HT-29 (cell line): ENCODE measurements around the gene TMEM185A. TPM values are rescaled to one million over a fixed set of nuclear protein-coding genes. Genes with fewer than 3 reads are reported as not detected.
"Not testable (repeated sequence)": the region's sequence is repeated elsewhere in the genome, so short reads cannot be mapped to it uniquely, and the experiment has no call there.

Experiments
- DNase-seq: peaks from one replicate; pipeline ENCODE4 v3.0.0-alpha.2; 2015; ENCODE audit warnings: low spot score
- total RNA-seq: library from RNA; depleted of rRNA; stranded (reverse); fragments of >200 nt; shearing (Covaris generic); gene quantifications from 2 replicates; pipeline ENCODE4 v1.2.3, GENCODE V29; 2014; rRNA removed

Gene TMEM185A
- 12.3 and 25.0 TPM in 2 replicates for total RNA-seq

- DNase-seq = peak; percentile 54
These were observed at the start of gene TMEM185A for GRCh38 chrX:149631234-149632165. TMEM185A (minus strand) TSS chrX:149631792; CDS start chrX:149631580, 212 bp downstream.

DNA sequence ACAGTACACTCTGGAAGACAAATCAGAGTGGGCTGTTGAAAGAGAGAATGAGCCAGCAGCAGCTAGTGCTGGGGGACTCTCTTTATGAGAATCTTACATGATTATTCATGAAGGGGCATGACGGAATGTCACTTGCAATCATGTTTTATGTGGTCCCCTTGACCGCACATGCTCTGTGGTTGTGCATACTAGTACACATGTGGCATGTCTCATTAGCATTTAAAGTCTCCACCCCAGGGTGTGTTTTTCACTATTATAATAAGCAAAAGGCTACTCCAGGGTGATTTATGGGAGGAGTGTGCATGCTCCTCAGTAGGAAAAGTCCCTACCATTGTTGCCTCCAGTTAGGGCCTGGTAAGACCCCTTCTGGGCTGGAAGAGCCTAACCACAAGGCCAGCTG is 49.6 kb upstream of the TMEM185A start:
- no peak for DNase-seq

DNA sequence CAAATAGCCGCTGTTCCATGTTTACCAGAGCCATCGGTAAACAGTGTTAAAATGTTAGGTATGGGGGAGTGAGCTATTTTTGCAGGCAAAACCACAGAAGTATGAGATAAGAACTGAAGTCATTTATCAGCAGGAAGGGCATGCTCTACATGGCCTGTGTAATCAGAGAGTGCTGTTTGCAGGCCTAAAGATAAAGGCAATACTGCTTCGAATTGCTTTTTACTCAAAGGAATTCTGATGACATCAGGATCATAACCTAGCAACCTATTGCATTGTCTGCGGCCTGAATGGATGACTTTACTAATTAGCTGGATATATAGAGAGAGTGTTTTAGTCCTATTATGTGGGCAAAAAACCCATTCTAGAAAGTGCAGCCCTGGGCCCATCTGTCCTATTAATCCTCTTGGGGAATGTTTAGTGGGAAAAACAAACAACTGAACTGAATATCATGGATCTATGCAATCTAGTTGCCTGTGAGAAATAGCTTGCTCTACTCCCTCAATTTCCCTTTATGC is 47.6 kb upstream of the TMEM185A start:
- not testable (repeated sequence) for DNase-seq

- not testable (repeated sequence) for DNase-seq
These were observed 44.0 kb upstream of the TMEM185A start for GRCh38 chrX:149675554-149675953.

GRCh38 chrX:149675088-149675487 is 43.5 kb upstream of the TMEM185A start:
- not testable (repeated sequence) for DNase-seq

DNA sequence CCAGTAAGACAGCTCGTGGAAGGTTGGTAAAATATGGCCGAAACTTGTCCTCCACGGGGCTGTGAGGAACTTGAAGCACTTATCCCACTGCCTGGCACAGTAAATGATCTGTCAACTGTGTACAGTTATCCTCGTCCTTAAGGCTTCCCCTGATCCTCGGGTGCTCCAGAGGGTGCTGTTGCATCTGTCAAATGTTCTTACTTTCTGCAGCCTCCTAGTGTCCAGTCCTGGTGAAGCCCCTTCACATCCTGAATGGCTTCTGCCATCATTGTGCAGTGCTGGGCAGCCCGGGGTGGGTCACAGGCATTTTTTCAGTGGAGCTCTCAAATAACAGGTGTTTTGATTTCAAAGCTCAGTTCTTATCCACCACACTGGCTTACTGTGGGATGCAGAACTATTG is 29.0 kb upstream of the TMEM185A start:
- not testable (repeated sequence) for DNase-seq

- not testable (repeated sequence) for DNase-seq
These were observed 24.8 kb upstream of the TMEM185A start for GRCh38 chrX:149656260-149656884.

DNA sequence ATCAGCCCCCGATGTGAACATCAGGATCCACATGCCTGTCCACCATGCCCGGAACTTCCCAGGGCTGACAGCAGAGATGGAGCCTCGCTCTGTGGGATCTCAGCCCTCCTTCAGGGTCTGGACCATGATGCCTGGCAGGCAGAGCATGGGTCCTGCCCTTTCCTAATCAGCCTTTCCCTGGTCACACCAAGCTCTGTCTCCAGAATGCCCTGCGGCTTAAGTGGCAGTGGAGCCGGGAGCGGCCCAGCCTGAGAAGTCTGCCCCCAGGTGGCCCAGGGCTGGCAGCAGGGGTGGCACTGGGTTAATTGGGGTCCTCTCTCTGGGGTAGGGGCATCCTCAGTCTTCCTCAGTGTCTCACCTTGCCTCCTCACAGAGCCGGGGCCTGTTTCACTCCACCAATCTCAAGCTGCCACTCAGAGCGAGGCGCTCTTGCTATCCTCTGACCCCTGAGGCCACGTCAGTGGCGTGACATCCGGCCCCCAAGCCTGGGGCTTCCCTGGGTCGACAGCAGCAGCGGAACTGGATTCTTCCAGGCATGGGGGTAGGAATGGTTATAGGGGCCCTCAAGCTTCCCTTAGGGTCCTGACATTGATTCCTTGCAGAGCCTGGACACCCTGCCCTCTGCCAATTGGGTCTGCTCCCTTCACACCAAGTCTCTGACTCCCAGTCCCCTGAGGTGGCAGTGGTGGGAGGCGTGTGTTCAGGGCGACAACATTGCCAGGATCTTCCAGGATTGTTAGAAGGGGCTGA is 20.8 kb upstream of the TMEM185A start:
- no peak for DNase-seq

DNA sequence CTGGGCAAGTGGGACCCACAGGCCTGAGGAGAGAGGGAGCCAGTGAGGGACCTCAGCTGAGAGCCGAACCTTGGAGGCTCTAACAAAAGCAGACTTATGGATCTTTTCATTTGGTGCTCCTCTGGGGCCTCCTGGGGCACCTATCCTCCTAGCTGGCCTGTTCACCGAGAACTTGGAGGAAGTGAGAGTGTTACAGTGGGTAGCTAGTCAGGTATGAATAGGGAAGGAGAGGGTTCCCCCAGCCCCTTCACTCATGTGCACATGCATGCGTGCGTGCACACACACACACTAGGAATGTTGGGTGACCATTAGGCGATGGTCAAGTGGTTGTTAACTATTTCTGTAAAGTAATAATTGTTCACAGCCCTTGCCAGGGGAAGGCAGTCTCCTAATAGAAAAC is 18.6 kb upstream of the TMEM185A start:
- DNase-seq = no peak

DNA sequence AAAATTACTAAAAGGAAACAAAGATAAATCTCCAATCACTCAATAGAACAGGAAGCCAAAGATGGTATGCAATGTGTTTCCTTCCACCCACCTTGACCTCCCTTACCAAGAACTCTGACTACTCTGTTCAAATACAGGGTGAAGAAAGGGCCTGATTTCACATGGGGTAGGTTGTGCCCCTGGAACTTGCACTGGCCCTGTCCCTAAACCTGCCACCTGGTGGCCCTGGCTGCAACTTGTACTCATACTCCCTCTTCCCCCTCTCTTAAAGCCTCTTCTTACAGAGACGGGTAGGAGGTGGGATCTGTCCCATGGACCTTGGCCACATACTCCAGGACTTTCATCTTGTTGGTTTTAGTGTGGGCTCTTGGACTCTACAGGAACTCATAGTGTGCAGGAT is 17.3 kb upstream of the TMEM185A start:
- DNase-seq = peak; percentile 11

DNA sequence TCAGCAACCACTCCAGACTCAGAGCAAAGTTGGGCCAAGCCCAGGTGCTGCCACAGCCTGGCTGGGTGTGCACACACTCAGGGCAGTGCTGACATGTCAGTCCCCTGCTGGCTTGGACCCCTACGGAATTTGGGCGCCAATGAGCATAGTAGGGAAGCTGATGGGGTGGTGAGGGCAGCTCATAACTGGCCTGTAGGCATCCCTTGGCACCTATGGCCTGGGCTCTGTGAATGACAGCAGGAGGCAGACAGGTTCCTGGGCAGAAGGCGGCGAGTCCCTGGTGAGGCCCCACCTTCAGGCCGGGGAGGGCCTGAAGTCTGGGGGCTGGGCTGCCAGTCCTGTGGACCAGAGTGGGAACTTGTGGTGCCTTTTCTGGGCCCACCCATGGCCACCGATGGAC is 15.9 kb upstream of the TMEM185A start:
- no peak for DNase-seq

GRCh38 chrX:149643496-149643895 is 11.9 kb upstream of the TMEM185A start:
- no peak for DNase-seq

DNA sequence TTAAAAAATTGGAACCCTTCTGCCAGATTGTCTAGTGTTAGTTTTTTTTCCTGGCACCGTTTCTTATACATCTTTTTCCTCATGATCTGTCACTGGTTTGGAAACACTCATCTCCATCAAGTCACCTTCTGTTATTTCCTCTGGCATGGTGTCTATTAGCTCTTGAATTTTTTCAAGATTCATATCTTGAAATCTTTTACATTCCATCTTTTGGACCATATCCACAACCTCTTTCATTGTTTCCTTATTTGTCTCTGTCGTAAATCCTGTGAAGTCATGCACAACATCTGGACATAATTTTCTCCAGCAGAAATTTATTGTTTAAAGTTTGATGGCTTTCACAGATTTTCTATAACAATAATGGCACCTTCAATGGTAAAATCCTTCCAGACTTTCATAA is 10.2 kb upstream of the TMEM185A start:
- no peak for DNase-seq

- no peak for DNase-seq
These were observed 9.8 kb upstream of the TMEM185A start for GRCh38 chrX:149641432-149641831.

DNA sequence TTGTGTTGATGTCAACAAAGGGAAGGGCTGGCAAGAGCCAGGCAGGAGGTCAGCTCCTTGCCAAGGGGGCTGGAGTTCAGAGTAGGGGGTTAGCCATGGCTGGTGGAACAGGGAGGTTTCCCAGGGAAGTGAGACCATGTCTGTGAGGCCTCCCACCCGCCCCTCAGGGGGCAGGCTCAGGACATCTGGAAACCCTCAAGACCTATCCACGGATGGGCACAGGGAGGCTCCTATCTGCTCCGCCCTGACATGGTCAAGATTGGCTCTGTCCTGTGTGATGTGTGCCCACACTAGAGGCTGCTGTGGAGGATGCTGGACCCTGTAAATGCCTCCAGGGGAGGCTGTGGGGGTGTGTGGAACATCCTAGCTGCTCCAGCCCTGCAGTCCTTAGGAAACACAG is 8.0 kb upstream of the TMEM185A start:
- no peak for DNase-seq

- no peak for DNase-seq
These were observed 7.3 kb upstream of the TMEM185A start for GRCh38 chrX:149638860-149639259.

GRCh38 chrX:149633511-149633910 is 1.9 kb upstream of the TMEM185A start:
- no peak for DNase-seq

DNA sequence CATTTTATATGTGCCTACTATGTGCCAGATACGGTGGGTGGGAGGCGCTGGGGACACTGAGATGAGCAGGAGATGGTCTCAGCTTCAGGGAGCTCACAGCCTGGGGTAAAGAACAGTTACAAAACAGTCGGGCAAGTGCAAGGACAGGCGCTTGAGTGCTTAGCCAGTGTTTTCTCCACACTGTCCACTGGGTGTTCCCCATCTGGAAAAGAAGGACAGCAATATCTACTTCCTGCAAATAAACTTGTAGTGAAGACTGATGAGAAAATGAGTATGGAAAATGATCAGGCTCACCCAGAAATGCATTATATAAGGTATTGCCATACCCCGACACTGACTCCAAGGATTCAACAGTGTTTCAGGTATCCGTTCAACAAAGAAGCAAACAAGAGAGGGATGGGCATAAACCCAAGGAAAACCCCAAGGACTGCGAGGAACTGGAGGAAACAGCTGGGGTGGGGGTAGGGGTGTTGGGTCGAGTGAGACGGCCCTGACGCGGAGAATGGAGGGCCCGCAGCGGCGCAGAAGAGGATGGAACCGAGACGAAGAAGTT is 835 bp downstream of the TMEM185A start:
- peak; percentile 61 for DNase-seq

- DNase-seq = no peak
These were observed 1.7 kb downstream of the TMEM185A start for GRCh38 chrX:149629730-149630387.

DNA sequence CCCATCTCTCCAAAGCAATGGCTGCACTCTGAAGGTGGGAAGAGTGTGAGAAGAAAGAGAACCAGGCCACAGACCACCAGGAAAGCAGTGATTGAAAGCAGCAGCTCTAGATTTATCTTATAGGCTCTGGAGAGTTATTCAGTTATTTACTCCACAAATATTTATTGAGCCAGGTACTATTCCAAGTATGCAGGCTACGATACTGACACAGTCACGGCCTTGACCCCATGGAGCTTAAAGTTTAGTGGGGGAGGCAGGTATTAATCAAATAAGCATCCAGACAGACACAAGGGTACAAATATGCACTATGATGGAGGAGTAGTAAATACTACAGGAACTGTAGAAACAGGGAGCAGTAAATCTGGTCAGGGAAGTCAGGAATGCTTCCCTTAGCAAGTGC is 2.8 kb downstream of the TMEM185A start:
- DNase-seq = no peak

- DNase-seq = no peak
These were observed 3.3 kb downstream of the TMEM185A start for GRCh38 chrX:149628280-149628679.
